Measurements from ENCODE around the gene MYOZ1.

Gene MYOZ1

DNA sequence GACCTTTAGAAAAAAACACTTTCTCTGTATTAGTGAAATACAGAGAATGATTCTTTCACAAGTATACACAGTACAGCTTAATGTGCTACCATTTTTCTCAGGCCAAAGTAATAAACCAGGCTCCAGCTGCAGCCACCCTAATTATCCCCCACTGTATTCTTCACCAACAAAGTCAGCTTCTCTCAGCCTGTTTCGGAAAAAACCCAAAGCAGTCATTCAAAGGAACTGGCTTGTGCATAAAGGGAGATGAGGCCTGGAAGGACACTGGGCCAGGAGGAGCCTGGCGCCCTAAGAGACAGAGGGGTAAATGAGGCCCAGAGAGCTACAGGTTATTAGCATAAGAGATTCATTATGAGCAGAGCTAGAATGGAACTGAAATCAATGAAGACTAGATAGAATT is 59.4 kb downstream of the MYOZ1 start:
- TF ChIP-seq EZH2phosphoT487 (conservative IDR thresholded peaks at IDR 0.05; ENCODE audit: low read length) = no peak
- TF ChIP-seq, protein P1, sequence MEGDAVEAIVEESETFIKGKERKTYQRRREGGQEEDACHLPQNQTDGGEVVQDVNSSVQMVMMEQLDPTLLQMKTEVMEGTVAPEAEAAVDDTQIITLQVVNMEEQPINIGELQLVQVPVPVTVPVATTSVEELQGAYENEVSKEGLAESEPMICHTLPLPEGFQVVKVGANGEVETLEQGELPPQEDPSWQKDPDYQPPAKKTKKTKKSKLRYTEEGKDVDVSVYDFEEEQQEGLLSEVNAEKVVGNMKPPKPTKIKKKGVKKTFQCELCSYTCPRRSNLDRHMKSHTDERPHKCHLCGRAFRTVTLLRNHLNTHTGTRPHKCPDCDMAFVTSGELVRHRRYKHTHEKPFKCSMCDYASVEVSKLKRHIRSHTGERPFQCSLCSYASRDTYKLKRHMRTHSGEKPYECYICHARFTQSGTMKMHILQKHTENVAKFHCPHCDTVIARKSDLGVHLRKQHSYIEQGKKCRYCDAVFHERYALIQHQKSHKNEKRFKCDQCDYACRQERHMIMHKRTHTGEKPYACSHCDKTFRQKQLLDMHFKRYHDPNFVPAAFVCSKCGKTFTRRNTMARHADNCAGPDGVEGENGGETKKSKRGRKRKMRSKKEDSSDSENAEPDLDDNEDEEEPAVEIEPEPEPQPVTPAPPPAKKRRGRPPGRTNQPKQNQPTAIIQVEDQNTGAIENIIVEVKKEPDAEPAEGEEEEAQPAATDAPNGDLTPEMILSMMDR (IDR thresholded peaks at IDR 0.05; ENCODE audit: insufficient read depth, low read length, poor library complexity, severe bottlenecking) = no peak
- no peak overlapping the region for H3K27ac ChIP-seq (ENCODE audit: low read depth, low read length)
- no peaks in the 10 kb centered on the region for H3K9me2 ChIP-seq (replicated peaks; ENCODE audit: insufficient read depth, low read length)
- H3K4me2 ChIP-seq (ENCODE audit: low read depth, low read length, poor library complexity, severe bottlenecking) = no peak overlapping the region
- H3K36me3 ChIP-seq (ENCODE audit: low read length) = no peaks in the 10 kb centered on the region
- H3K9me3 ChIP-seq (ENCODE audit: insufficient read depth, low read length) = no peaks in the 10 kb centered on the region
- H4K20me1 ChIP-seq (ENCODE audit: low read depth, low read length) = no peaks in the 10 kb centered on the region
- H3K9ac ChIP-seq (ENCODE audit: low read length) = no peak overlapping the region
- H3K27me3 ChIP-seq (ENCODE audit: low read length) = no peaks in the 10 kb centered on the region
- H3K4me3 ChIP-seq (ENCODE audit: insufficient read depth, low read length, poor library complexity, severe bottlenecking) = no peak overlapping the region
- no peak overlapping the region for H2AFZ ChIP-seq (ENCODE audit: low read depth, low read length, severe bottlenecking)
- H3F3A ChIP-seq (ENCODE audit: insufficient read depth) = no peaks in the 10 kb centered on the region
- H3K79me2 ChIP-seq (ENCODE audit: insufficient read depth, low read length) = no peaks in the 10 kb centered on the region

All from SU-DHL-6 (cell line).